Astrocyte (in vitro differentiated cells and primary cell): ENCODE results near the gene L3MBTL4.

Source experiments
- EZH2 ChIP-seq: IDR thresholded peaks from 2 replicates; pipeline ENCODE4 v1.6.1; 2012; ENCODE audit warnings: mild to moderate bottlenecking, low read length, inconsistent platforms; ENCODE audit not compliant: insufficient read depth
- TF ChIP-seq, protein P1 (sequence below): IDR thresholded peaks from 2 replicates; pipeline ENCODE4 v1.5.1; 2011; ENCODE audit warnings: low read depth, mild to moderate bottlenecking, inconsistent platforms, low read length, moderate library complexity; ENCODE audit not compliant: insufficient read depth

DNA sequence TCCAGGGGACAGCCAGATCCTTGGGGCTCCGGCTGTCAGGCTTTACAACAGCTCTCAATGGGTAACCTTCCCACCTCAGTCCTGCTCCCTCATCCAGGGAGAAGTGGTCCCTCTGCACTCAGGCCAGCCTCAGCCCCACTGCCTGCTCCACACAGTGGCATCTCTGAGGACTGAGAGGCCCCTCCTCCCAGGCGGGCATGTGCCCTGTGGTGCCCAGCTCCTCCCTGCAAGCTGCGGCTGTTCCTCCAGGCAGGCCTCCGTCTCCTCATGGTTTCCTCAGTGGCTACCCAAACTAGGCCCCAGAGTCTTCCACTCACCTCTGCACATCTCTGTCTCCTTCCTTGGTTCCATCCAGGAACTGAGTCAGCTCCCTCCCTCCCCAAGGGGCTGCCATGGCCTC lies 437.7 kb downstream of the L3MBTL4 start:
- TF ChIP-seq, protein P1, sequence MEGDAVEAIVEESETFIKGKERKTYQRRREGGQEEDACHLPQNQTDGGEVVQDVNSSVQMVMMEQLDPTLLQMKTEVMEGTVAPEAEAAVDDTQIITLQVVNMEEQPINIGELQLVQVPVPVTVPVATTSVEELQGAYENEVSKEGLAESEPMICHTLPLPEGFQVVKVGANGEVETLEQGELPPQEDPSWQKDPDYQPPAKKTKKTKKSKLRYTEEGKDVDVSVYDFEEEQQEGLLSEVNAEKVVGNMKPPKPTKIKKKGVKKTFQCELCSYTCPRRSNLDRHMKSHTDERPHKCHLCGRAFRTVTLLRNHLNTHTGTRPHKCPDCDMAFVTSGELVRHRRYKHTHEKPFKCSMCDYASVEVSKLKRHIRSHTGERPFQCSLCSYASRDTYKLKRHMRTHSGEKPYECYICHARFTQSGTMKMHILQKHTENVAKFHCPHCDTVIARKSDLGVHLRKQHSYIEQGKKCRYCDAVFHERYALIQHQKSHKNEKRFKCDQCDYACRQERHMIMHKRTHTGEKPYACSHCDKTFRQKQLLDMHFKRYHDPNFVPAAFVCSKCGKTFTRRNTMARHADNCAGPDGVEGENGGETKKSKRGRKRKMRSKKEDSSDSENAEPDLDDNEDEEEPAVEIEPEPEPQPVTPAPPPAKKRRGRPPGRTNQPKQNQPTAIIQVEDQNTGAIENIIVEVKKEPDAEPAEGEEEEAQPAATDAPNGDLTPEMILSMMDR, result no peak
- TF ChIP-seq EZH2, result no peak
